GM12878 (cell line): ENCODE results near the gene DYRK1B. TPM values are rescaled to one million over a fixed set of nuclear protein-coding genes. Genes with fewer than 3 reads are reported as not detected.

Experiments used
- ATAC-seq: fragments of 200-7000 bp; cut with Tn5 transposase; 3 replicates; pipeline ENCODE4 v1.9.1; 2020; ENCODE audit warnings: mild to moderate bottlenecking, moderate library complexity
- BruUV-seq: library from RNA; stranded (reverse); fragments of 400-500 nt; replicated peaks from 2 replicates; lab custom pipeline; 2021; lab: Mats Ljungman, UMichigan
- CTCF ChIA-PET: fragments of 300-600 bp; sonication (Branson Sonifier 250); formaldehyde crosslinking; extraction: SDS; loops from one replicate; lab custom pipeline; 2021; ENCODE audit warnings: inconsistent platforms; lab: Yijun Ruan, JAX
- POLR2A ChIA-PET: fragments of 350-600 bp; formaldehyde crosslinking; extraction: SDS; loops from one replicate; lab custom pipeline; 2021; ENCODE audit warnings: inconsistent platforms; lab: Charles Lee
- RAD21 ChIA-PET: fragments of 300-600 bp; sonication (Branson Sonifier 250); formaldehyde crosslinking; loops from one replicate; lab custom pipeline; 2023; ENCODE audit warnings: antibody characterized with exemption; ENCODE audit not compliant: unreplicated experiment; lab: Charles Lee
- SMC1A ChIA-PET: fragments of 300-600 bp; sonication (Branson Sonifier 250); formaldehyde crosslinking; loops from one replicate; lab custom pipeline; 2023; ENCODE audit not compliant: unreplicated experiment, uncharacterized antibody; lab: Charles Lee
- DNase-seq: peaks from one replicate; pipeline ENCODE4 v3.0.0-alpha.2; 2011; ENCODE audit warnings: low read depth, low spot score
- FAIRE-seq: peaks from 3 replicates; lab custom pipeline; 2011; peaks lifted over from hg19 to GRCh38; lab: Jason Lieb, UNC
- H2AFZ ChIP-seq: 2 replicates; pipeline ENCODE4 v1.6.0; 2011; ENCODE audit warnings: low read depth, low read length, control low read depth; ENCODE audit not compliant: control insufficient read depth
- H3K27ac ChIP-seq: 2 replicates; pipeline ENCODE4 v1.5.1; 2011; ENCODE audit warnings: control low read depth; ENCODE audit not compliant: control insufficient read depth, insufficient read depth
- H3K27me3 ChIP-seq, 2 experiments: replicated peaks in 1 of 2; 2 replicates each; pipeline versions ENCODE4 v1.6.0 to v1.6.1; 2011; ENCODE audit warnings: low read length in 1 of 2; ENCODE audit not compliant: control insufficient read depth in 2 of 2, insufficient read depth in 2 of 2
- H3K36me3 ChIP-seq, 2 experiments: 2 replicates each; pipeline ENCODE4 v1.5.1; 2011; ENCODE audit warnings: low read length in 1 of 2; ENCODE audit not compliant: control insufficient read depth in 2 of 2, insufficient read depth in 2 of 2
- H3K4me1 ChIP-seq: 2 replicates; pipeline ENCODE4 v1.6.1; 2011; ENCODE audit warnings: mild to moderate bottlenecking, low read length, moderate library complexity, mixed read lengths; ENCODE audit not compliant: control insufficient read depth, insufficient read depth
- H3K4me2 ChIP-seq: 2 replicates; pipeline ENCODE4 v1.6.0; 2011; ENCODE audit warnings: control low read depth; ENCODE audit not compliant: control insufficient read depth, insufficient read depth
- H3K4me3 ChIP-seq: fragments of 200-600 bp; sonication (generic); 2 replicates; pipeline ENCODE4 v1.5.1; 2016
- H3K79me2 ChIP-seq: 2 replicates; pipeline ENCODE4 v1.6.0; 2011; ENCODE audit warnings: low read length; ENCODE audit not compliant: control insufficient read depth, insufficient read depth
- H3K9ac ChIP-seq: 2 replicates; pipeline ENCODE4 v1.8.0; 2011; ENCODE audit warnings: low read length, control low read depth, mixed read lengths; ENCODE audit not compliant: control insufficient read depth, insufficient read depth
- H3K9me3 ChIP-seq: replicated peaks from 3 replicates; pipeline ENCODE4 v1.5.1; 2011; ENCODE audit warnings: mild to moderate bottlenecking, low read length; ENCODE audit not compliant: control insufficient read depth, insufficient read depth
- H4K20me1 ChIP-seq: 2 replicates; pipeline ENCODE4 v1.6.0; 2011; ENCODE audit not compliant: control insufficient read depth, insufficient read depth
- CEBPB ChIP-seq, 2 experiments: fragments of 150-350 bp in 1 of 2; IDR thresholded peaks; 2 replicates each; pipeline ENCODE4 v1.6.1; 2012 to 2014; ENCODE audit warnings: low read depth in 2 of 2, low read length in 2 of 2, borderline replicate concordance in 1 of 2, inconsistent platforms in 1 of 2
- CHD1 ChIP-seq: IDR thresholded peaks from 2 replicates; pipeline ENCODE4 v1.6.1; 2012; ENCODE audit warnings: low read depth, low read length, improper control_type of control experiment
- CHD2 ChIP-seq: IDR thresholded peaks from 2 replicates; pipeline ENCODE4 v1.6.1; 2011; ENCODE audit warnings: low read depth, low read length, improper control_type of control experiment, borderline replicate concordance
- EED ChIP-seq: sonication (generic); IDR thresholded peaks from 2 replicates; pipeline ENCODE4 v1.6.1; 2016; ENCODE audit warnings: antibody characterized with exemption, low read depth
- ESRRA ChIP-seq: IDR thresholded peaks from 2 replicates; pipeline ENCODE4 v1.6.1; 2012; ENCODE audit warnings: mild to moderate bottlenecking, low read length, improper control_type of control experiment
- HDGF ChIP-seq: fragments of 450-650 bp; IDR thresholded peaks from 2 replicates; pipeline ENCODE4 v1.6.1; 2016; ENCODE audit warnings: antibody characterized with exemption
- JUNB ChIP-seq: IDR thresholded peaks from 2 replicates; pipeline ENCODE4 v1.6.1; 2016; ENCODE audit warnings: antibody characterized with exemption, mild to moderate bottlenecking
- PAX8 ChIP-seq: fragments of 450-650 bp; IDR thresholded peaks from 2 replicates; pipeline ENCODE4 v1.6.1; 2017; ENCODE audit warnings: mild to moderate bottlenecking, moderate library complexity
- RUNX3 ChIP-seq: IDR thresholded peaks from 2 replicates; pipeline ENCODE4 v1.6.1; 2012; ENCODE audit warnings: low read length, inconsistent platforms
- SMAD1 ChIP-seq: fragments of 450-650 bp; IDR thresholded peaks from 2 replicates; pipeline ENCODE4 v1.6.1; 2018; ENCODE audit warnings: mild to moderate bottlenecking, low read depth; ENCODE audit not compliant: partially characterized antibody
- SREBF1 ChIP-seq: IDR thresholded peaks from 2 replicates; pipeline ENCODE4 v1.6.1; 2012; ENCODE audit warnings: mild to moderate bottlenecking, low read length
- TBL1XR1 ChIP-seq: IDR thresholded peaks from 2 replicates; pipeline ENCODE4 v1.6.1; 2012; ENCODE audit warnings: low read depth, low read length, improper control_type of control experiment
- TCF12 ChIP-seq: IDR thresholded peaks from 2 replicates; pipeline ENCODE4 v1.6.1; 2011; ENCODE audit warnings: low read depth, mild to moderate bottlenecking, low read length
- YY1 ChIP-seq: IDR thresholded peaks from 2 replicates; pipeline ENCODE4 v1.6.1; 2011; ENCODE audit warnings: low read depth, mild to moderate bottlenecking, low read length
- ZBED1 ChIP-seq: IDR thresholded peaks from 2 replicates; pipeline ENCODE4 v1.6.1; 2016; ENCODE audit warnings: borderline replicate concordance
- ZSCAN29 ChIP-seq: fragments of 450-650 bp; IDR thresholded peaks from 2 replicates; pipeline ENCODE4 v1.6.1; 2017; ENCODE audit warnings: mild to moderate bottlenecking, moderate library complexity
- WGBS: methylation state at CpG from one replicate; pipeline ENCODE4 v1.1.6; 2016; ENCODE audit warnings: low lambda C conversion rate; ENCODE audit not compliant: insufficient replicate concordance, insufficient coverage; ENCODE audit errors: missing lambda C conversion rate; 5-methylcytosine and 5-hydroxymethylcytosine counted together
- in situ Hi-C: fragments of 300-500 bp; cut with MboI; formaldehyde crosslinking; loops from 9 replicates; pipeline ENCODE4 v1.14.3; 2018; ENCODE audit warnings: mixed read lengths
- intact Hi-C: fragments of 100-400 bp; cut with micrococcal nuclease; formaldehyde crosslinking; loops from one replicate; pipeline ENCODE4 v1.14.2; 2022; ENCODE audit not compliant: unreplicated experiment
- polyA plus RNA-seq, 11 experiments: library from polyadenylated mRNA; depleted of rRNA in 4 of 11; unstranded in 6 of 11; stranded (reverse) in 5 of 11; fragments of >200 nt; fragmentation: Nextera tagmentation in 4 of 11; fragmentation: Illumina TruSeq in 1 of 11; extraction: Ambion mirVana in 4 of 11; extraction: Trizol in 1 of 11; gene quantifications; 1 replicate in 1 of 11; 2 replicates in 10 of 11; pipeline versions ENCODE4 v1.2.1 to v1.2.3, GENCODE V29; 2011 to 2016; ENCODE audit warnings: inconsistent platforms in 2 of 11, missing spikeins in 2 of 11, low read depth in 1 of 11
- total RNA-seq, 4 experiments: library from RNA; depleted of rRNA in 3 of 4; stranded (reverse); fragments of >200 nt in 3 of 4; fragmentation: Illumina TruSeq in 1 of 4; extraction: Trizol in 1 of 4; gene quantifications; 2 replicates each; pipeline versions ENCODE4 v1.2.1 to v1.2.3, GENCODE V29; 2013 to 2021
- TF ChIP-seq, protein P1 (sequence below): IDR thresholded peaks from 2 replicates; pipeline ENCODE4 v1.6.1; 2012; ENCODE audit warnings: low read length, inconsistent platforms
- TF ChIP-seq, protein P2 (sequence below): IDR thresholded peaks from 2 replicates; pipeline ENCODE4 v1.6.1; 2012; ENCODE audit warnings: low read depth, low read length, improper control_type of control experiment
- TF ChIP-seq, protein P3 (sequence below): IDR thresholded peaks from 2 replicates; pipeline ENCODE4 v1.6.1; 2012; ENCODE audit warnings: low read depth, low read length, improper control_type of control experiment

Gene DYRK1B
- total and polyA plus RNA-seq, 10 of the 15 experiments (the other 5 are each of a cell fraction or from before 2014, with no cell fraction given) = 0.07 to 10.2 (median 3.4) TPM; not detected in 1

DNA sequence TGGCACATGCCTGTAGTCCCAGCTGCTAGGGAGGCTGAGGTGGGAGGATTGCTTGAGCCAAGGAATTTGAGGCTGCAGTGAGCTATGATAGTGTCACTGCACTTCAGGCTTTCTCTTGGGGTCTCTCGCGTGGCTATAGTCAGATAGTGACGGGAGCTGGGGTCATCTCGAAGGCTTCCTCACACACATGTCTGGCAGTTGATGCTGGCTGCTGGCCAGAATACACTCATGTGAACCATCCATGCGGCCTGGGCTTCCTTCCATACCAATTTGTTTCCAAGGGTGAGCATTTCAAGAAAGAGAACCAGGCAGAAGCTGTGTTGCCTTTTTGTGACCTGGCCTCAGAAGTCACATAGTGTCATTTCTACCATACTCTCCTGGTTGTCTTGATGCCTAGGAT lies 28.9 kb downstream of the DYRK1B start:
- ChIA-PET SMC1A (interaction anchor here (1.0 to 2.4 kb wide), 5 partner anchors 10 to 131 kb away, joined by 3 to 9 read pairs (median 3); partner anchors contain the start of gene DYRK1B), CTCF (interaction anchor here (0.8 to 7.3 kb wide), 4 partner anchors 12 to 130 kb away, joined by 3 to 52 read pairs (median 4); no protein-coding TSS in a partner anchor), RAD21 (interaction anchor here (1.8 kb wide), 1 partner anchor 12 kb away, joined by 7 read pairs; no protein-coding TSS in a partner anchor), POLR2A (interaction anchor here (1.1 kb wide), 1 partner anchor 13 kb away, joined by 4 read pairs; no protein-coding TSS in a partner anchor)
- H3K9me3 ChIP-seq = no peaks in the 10 kb centered on the region; the same call in 2 of the 3 replicates
- in situ Hi-C loops (no loop called here), intact Hi-C loops (no loop called here)
- ATAC-seq (no peak), DNase-seq (no peak), FAIRE-seq (no peak)
- 86% methylated on average over 5 of the region's 5 CpGs for WGBS
- no peak for TF ChIP-seq ZSCAN29
- TF ChIP-seq SREBF1 = no peak
- TF ChIP-seq RUNX3 = no peak
- no peak for TF ChIP-seq EED
- TF ChIP-seq, protein P1, sequence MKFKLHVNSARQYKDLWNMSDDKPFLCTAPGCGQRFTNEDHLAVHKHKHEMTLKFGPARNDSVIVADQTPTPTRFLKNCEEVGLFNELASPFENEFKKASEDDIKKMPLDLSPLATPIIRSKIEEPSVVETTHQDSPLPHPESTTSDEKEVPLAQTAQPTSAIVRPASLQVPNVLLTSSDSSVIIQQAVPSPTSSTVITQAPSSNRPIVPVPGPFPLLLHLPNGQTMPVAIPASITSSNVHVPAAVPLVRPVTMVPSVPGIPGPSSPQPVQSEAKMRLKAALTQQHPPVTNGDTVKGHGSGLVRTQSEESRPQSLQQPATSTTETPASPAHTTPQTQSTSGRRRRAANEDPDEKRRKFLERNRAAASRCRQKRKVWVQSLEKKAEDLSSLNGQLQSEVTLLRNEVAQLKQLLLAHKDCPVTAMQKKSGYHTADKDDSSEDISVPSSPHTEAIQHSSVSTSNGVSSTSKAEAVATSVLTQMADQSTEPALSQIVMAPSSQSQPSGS = no peak
- no peak for TF ChIP-seq CHD1
- no peak for TF ChIP-seq ESRRA
- no peak for TF ChIP-seq HDGF
- TF ChIP-seq CHD2 = no peak
- TF ChIP-seq CEBPB (IDR thresholded peaks at IDR 0.05; ENCODE audit: borderline replicate concordance in 1 of 2, low read depth in 2 of 2, low read length in 2 of 2) = no peak
- TF ChIP-seq SMAD1 = no peak
- TF ChIP-seq, protein P2, sequence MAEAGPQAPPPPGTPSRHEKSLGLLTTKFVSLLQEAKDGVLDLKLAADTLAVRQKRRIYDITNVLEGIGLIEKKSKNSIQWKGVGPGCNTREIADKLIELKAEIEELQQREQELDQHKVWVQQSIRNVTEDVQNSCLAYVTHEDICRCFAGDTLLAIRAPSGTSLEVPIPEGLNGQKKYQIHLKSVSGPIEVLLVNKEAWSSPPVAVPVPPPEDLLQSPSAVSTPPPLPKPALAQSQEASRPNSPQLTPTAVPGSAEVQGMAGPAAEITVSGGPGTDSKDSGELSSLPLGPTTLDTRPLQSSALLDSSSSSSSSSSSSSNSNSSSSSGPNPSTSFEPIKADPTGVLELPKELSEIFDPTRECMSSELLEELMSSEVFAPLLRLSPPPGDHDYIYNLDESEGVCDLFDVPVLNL = no peak
- TF ChIP-seq YY1 = no peak
- TF ChIP-seq ZBED1 = no peak
- no peak for TF ChIP-seq PAX8
- no peak for TF ChIP-seq TBL1XR1
- TF ChIP-seq JUNB = no peak
- TF ChIP-seq, protein P3, sequence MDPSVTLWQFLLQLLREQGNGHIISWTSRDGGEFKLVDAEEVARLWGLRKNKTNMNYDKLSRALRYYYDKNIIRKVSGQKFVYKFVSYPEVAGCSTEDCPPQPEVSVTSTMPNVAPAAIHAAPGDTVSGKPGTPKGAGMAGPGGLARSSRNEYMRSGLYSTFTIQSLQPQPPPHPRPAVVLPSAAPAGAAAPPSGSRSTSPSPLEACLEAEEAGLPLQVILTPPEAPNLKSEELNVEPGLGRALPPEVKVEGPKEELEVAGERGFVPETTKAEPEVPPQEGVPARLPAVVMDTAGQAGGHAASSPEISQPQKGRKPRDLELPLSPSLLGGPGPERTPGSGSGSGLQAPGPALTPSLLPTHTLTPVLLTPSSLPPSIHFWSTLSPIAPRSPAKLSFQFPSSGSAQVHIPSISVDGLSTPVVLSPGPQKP = no peak
- TF ChIP-seq TCF12 = no peak
- H3K27ac ChIP-seq = no peak overlapping the region
- BruUV-seq = no TSS peak
- no peak overlapping the region for H2AFZ ChIP-seq
- no peak overlapping the region for H3K4me2 ChIP-seq
- H4K20me1 ChIP-seq = no peaks in the 10 kb centered on the region
- no peaks in the 10 kb centered on the region for H3K36me3 ChIP-seq
- no peak overlapping the region for H3K4me3 ChIP-seq
- no peaks in the 10 kb centered on the region for H3K4me1 ChIP-seq
- no peaks in the 10 kb centered on the region for H3K79me2 ChIP-seq
- H3K9ac ChIP-seq = no peak overlapping the region
- H3K27me3 ChIP-seq = no peaks in the 10 kb centered on the region
